Right forelimb (tissue), 1 donor: ENCODE results near the gene DAB2IP.
A peak's percentile ranks its signal among the peaks of the same experiment; 100 is the strongest.

Source experiments
- DNase-seq: peaks from one replicate; pipeline ENCODE4 v3.0.0-alpha.2; 2018

DAB2IP gene

DNA sequence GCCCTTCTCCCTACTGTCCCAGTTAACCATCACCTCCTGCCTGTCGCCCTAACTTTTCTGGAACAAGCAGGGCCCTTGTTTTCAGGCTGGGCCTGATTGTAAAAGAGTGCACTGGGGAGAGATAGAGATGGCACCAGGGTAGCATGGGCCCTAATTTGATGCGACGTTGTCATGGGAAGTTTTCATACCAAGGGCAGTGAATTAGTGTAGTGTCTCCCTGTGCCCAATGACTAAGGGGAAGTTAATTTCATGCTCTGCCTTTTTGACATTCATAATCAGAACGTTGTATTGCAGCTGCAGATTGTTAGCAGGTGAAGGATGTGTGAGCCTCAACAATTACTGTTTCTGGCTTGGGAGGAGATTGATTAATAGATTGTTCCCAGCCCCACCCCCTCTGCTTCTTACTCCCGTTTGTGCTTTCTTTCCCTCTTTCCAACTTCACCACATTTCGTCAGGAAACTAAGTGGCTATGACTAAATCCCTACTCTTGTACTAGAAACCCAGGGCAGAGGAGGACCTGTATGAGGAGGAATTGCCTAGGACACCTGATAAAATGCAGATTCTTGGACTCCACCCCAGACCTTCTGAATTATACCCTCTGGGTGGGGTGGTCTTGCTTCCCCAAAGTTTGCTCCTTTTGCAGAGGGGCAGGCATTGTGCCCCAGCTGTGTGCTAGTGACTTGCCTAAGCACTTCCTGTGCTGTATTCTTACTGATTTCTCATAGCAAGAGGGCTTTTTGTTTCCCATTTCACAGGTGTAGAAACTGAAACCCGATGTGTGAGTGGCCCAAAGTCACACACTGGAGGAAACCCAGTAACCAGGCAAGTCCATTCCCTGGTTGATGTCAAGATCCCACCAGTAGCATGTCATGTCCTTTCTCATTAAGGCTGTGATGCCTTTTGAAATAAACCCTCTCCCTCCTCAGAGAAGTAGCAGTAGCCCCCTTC, 56.3 kb downstream of the DAB2IP start:
- no peak for DNase-seq

DNA sequence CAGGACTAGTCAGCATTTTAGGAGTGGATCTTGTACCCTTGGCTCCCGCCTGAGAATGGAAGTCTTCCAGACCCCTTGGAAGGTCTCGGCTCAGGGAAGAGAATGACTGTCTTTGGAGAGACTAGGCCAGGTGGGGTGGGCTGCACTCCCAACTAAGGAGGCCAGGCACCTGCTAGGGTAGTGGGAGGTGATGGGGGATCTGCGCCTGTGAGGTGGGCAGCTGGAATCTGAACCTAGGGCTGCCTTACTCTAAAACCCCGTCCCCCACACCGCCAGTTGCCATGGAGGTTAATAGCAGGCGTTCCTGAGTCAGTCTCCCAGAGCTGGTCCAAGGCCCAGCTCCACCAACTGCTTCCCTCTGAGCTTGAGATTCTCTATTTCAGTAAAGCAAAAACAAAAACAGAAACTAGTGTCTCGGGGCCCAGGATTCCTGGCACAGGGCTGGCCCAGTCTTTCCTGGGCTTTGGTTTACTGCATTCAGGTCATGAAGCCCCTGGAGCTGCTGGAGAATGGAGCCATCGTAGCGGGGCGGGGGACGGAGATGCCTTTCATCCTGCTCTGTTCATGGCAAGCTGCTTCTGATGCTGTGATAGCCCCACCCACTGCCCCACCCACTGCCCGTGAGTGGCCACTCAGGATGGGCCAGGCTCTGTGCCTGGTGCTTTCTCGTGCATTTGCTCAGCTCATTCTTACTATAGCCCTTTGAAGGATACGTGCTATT, 57.5 kb downstream of the DAB2IP start:
- DNase-seq, result no peak

DNA sequence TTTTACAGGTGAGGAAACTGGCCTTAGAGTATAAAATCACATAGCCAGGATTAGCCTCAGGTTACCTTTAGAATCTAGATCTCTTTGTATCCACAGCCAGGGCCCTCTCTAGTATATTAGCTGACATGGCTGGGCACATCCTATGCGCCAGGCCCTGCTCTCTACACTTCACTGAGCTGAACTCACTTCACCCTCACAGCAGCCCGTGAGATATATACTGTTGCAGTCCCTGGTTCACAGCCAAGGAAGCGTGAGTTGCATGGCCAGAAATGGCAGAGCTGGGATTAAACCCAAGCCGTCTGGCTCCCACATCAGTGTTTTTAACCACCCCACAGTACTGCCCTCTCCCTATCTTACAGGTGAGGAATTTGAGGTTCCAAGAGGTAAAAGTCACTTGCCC, 58.4 kb downstream of the DAB2IP start:
- DNase-seq, result no peak

GRCh38 chr9:121711281-121711680, 59.8 kb downstream of the DAB2IP start:
- no peak for DNase-seq

- DNase-seq, result no peak
Observed at GRCh38 chr9:121711797-121712196, 60.4 kb downstream of the DAB2IP start.

DNA sequence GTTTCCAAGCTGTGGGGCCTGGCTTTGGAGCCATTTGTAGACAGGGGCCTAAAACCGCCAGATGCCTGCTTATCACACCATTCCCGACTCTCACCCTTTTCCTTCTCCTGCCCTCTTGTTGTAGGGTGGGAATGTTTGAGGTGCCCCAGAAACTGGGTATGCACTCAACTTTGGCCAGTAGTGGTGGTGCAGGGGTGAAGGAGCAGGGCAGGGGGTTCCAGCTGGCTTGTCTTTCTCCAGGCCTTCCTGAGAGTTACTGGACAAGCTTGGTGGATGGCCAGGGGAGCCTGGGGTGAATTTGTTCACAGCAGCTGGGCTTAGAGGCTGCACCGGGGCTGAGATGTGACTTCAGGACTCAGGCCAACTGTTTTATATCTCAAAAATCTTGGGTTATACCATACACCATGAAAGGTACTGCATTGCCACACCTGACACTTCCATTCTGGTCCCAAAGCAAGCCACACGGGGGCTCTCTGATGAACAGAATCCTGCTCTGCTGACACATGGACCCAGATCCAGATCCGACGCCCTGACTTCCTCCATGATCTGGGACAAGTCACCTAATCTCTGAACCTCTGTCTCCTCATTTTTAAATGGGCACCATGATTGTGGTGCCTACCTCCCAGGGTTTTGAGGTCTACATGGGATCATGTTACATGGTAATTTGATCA, 62.1 kb downstream of the DAB2IP start:
- no peak for DNase-seq

- DNase-seq, result no peak
Observed at GRCh38 chr9:121714075-121714705, 62.8 kb downstream of the DAB2IP start.

- no peak for DNase-seq
Observed at GRCh38 chr9:121714873-121715272, 63.4 kb downstream of the DAB2IP start.

- no peak for DNase-seq
Observed at GRCh38 chr9:121717141-121717991, 65.9 kb downstream of the DAB2IP start.

DNA sequence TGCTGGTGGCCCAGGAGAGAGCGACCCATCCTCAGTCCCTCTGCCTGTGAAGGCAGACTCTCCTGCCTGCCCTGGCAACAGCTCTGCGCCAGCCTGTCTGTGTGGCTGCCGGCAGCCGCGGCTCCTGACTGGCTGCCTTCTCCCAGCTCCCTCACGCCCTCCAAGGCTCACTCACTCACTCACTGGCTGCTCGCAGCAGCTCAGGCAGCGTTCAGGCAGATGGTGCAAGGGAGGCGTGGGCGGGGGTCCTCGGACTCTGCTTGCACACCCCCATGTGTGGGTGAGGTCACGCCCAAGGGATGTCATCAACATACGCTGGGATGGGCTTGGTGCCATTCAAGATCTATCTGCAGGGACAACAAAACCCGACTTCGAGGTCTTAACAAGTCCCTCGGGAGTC, 66.7 kb downstream of the DAB2IP start:
- no peak for DNase-seq

- DNase-seq, result no peak
Observed at GRCh38 chr9:121718501-121718900, 67.1 kb downstream of the DAB2IP start.

- no peak for DNase-seq
Observed at GRCh38 chr9:121720311-121721057, 69.0 kb downstream of the DAB2IP start.

- DNase-seq, result no peak
Observed at GRCh38 chr9:121721058-121721350, 69.6 kb downstream of the DAB2IP start.

DNA sequence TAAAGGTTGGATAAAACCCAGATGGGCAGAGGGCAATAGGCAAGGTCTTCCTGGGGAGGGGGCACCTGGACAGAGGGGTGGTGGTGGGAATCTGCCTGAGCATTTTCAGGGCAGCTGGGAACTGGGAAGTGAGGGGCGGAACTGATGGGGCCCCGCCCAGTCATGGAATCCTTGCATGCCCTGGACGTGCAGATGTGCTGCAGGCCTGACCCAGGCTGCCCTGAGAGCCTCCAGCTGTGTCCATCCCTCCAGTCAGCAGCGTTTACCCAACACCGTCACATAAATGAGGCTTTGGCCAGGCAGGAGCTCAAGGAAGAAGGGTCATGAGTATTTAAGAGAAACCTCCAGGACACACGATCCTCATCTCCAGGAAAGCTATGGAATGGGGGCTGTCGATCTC, 70.3 kb downstream of the DAB2IP start:
- no peak for DNase-seq

DNA sequence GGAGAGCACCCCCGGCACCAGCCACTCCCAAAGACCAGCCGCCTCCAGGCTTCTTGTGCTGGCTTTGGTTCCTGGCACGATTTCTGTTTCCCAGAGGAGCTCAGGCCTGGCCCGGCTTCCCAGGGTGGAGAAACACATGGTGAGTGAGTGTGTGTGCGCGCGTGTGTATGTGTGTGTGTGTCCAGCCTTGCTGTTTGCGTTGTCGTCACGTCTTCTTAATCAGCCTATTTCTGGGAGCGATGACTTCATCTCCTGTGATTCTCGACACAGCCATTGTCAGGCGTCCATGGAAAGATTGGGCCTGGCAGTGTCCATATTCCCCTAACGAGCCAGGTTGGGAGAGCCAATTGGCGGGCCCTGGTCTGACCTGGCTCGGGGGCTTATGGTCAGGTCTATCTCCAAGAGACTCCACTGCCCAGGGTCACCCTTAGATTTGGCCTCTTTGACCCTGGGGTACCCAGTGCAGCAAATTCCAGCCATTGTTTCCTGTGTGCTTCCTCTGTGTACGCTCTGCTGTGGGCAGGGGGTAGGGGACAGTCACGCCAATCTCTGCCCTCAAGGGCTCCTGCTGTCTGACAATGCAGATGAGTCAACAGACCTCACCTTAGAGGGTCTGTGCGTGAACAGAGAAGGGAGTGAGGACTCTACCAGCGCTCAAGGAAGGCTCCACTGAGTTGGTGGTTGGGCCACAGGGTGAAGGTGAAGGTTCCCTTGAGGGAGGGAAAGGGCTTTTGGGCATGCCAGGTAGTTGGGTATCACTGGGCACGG, 73.8 kb downstream of the DAB2IP start:
- peak; percentile 85 for DNase-seq

DNA sequence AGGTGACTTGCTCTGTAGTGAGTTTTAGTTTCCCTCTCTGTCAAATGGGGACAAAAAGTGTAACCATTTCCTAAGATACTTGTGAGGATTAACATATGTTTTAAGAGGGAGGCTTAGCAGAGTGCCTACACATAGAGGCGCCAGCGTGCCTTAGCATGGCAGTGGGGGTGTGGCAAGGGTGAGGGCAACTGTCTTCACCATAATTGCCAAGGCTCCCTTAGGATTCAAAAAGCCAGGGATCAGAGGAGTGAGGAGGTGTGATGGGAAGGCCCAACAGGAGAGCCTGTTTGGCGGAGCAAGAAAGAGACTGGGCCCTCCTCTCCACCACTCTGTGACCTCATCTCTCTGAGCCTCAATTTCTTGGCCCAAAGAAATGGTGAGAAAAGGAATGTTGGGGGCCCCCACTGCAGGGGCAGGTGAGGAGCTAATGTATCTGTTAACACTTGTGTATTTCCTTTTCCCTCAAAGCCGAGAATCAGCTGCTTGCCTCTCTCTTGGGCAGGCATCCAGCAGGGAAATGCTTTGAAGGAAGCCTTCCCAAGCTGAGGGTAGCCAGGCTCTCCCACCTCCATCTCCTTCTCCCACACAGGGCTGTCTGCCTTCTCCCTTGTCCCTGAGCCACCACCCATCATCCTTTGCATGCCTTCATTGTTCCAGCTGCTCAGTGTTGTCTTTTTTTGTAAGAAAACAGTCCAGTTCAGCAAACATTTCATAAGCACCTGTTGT, 76.0 kb downstream of the DAB2IP start:
- DNase-seq, result no peak

GRCh38 chr9:121728916-121729315, 77.5 kb downstream of the DAB2IP start:
- DNase-seq, result no peak

DNA sequence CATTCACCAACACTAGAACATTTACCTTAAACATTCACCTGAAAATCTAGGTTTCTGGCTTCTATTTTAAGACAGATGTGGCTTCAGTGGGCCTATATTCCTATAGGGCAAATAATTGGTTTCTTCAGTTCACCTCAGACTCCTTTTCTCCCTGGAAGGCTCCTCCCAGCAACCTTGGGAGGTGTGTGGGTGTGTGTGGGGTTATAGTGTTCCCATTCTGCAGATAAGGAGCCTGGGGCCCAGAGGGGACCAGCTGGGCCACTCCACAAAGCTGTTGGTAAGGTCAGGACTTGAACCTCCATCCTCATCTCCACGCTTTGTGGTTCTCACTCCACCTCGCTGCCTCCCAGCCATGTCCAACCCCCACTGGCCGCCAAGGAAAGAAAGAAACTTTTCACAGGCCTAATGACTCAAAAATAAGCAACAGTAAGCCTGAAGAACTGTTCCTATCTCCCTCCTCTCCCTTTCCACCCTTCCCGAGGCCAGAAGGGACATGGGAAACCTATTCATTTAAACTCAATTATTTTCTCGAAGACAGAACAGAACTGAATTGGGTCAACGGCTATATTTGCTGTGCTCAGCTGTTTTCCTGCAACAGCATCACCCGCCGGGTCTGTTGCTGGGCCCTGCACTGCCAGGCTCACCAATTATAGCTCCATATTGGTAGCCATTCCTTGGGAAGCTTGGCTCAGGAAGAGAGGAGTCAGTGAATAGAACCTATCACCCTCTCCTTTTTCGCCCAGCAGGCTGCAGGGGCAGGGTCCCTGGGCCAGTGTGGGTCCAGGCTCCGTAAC, 78.5 kb downstream of the DAB2IP start:
- DNase-seq, result no peak

DNA sequence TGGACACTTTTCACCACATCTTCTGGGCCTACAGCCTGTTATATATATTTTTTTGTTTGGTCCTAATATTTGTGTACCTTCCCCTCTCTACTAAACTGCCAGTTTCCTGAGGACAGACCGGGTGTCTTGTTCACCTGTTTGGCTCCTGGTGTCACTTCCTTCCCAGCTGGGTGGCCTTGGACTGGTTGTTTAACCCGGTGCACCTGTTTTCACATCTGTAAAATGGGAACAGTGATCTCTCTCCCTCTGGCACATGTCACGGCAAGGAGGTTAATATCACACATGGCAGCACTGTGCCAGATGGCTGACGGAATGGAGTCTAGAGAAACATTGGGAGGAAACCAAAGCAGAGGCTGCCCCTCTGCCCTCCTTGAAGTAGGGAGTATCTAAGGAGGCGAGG, 79.7 kb downstream of the DAB2IP start:
- DNase-seq, result no peak
